Choroid plexus epithelial cell (primary cell): ENCODE data around the gene FAR2.

ENCODE experiments used
- DNase-seq: peaks from one replicate; pipeline ENCODE4 v3.0.0-alpha.2; 2010; ENCODE audit warnings: low read depth
- H3K4me3 ChIP-seq: 2 replicates; pipeline ENCODE4 v1.5.1; 2011; ENCODE audit warnings: low read depth, mild to moderate bottlenecking, control low read depth, low read length, moderate library complexity
- TF ChIP-seq, protein P1 (sequence below): conservative IDR thresholded peaks from 2 replicates; pipeline ENCODE4 v1.5.1; 2011; ENCODE audit warnings: low read depth, mild to moderate bottlenecking, control low read depth, inconsistent platforms, low read length, moderate library complexity

FAR2 gene

DNA sequence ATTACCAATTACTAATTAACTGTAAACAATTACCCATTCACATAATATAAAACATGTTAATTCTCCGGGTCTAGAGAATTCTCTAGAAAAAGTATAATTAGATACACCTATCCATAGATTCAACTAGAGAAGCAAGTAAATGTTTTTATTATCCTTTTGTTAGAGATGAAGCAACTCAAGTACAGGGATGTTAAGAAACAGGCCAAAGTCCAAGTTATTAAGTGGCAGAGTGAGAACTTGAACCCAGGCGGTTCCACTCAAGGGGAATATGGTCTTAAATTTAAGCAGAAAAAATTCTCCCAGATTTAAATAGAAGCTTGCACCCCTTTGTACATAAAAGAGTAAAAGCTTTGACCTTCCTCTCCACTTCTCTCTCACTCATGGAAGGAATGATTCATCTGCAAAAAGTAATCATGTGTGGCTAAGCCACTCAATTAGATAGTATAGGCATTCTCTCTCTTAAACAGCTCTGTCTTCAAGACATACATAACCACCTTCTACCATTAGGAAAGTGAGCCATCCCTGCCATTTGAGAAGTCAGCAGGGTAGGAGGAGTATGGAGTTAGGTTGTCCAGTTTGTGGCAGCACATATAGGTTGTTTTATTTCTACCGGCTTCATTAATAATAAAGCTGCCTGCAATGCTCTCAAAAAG lies 197.8 kb downstream of the FAR2 start:
- TF ChIP-seq, protein P1, sequence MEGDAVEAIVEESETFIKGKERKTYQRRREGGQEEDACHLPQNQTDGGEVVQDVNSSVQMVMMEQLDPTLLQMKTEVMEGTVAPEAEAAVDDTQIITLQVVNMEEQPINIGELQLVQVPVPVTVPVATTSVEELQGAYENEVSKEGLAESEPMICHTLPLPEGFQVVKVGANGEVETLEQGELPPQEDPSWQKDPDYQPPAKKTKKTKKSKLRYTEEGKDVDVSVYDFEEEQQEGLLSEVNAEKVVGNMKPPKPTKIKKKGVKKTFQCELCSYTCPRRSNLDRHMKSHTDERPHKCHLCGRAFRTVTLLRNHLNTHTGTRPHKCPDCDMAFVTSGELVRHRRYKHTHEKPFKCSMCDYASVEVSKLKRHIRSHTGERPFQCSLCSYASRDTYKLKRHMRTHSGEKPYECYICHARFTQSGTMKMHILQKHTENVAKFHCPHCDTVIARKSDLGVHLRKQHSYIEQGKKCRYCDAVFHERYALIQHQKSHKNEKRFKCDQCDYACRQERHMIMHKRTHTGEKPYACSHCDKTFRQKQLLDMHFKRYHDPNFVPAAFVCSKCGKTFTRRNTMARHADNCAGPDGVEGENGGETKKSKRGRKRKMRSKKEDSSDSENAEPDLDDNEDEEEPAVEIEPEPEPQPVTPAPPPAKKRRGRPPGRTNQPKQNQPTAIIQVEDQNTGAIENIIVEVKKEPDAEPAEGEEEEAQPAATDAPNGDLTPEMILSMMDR: no peak
- DNase-seq: peak; percentile 16
- H3K4me3 ChIP-seq: no peak overlapping the region

DNA sequence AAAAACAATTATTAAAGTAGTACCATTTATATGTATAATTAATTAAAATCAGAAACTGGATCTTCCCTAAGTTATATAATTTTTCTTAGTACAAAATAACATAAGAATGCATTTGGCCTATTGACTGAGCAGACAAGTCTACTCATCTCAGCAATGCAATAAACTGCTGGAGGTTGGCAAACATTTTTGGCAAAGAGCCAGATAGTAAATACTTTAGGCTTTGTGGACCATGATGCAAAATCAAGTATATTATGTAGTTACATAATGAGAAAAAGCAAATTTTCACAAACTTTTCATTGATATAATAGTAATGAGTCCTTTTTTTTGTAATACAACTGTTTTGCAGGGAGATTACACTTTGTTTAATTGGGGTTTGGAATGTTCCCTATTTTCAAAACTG lies 201.0 kb downstream of the FAR2 start:
- TF ChIP-seq, protein P1: no peak
- H3K4me3 ChIP-seq: no peak overlapping the region
- DNase-seq: peak; percentile 78

DNA sequence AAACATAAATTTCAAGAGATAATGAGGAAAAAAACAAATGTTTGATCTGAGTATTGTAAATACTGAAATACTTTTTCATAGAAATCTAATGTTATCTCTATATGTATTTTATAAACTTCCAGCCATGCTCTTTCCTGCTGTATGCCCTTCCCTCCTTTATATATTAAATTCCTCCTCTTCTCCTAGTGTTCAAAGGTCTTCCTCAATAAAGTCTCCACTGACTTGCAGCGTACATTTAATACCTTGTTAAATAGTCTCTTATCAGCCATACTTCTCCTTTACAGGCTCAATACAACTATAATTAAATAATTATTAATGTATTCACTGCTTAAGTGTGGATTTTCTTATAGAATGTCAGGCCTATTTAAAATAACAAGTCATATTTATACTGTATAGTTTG lies 205.9 kb downstream of the FAR2 start:
- TF ChIP-seq, protein P1: no peak
- no peak for DNase-seq
- H3K4me3 ChIP-seq: no peak overlapping the region

- TF ChIP-seq, protein P1: no peak
- DNase-seq: no peak
- no peak overlapping the region for H3K4me3 ChIP-seq
Observed at GRCh38 chr12:29365091-29365490, 216.0 kb downstream of the FAR2 start.

DNA sequence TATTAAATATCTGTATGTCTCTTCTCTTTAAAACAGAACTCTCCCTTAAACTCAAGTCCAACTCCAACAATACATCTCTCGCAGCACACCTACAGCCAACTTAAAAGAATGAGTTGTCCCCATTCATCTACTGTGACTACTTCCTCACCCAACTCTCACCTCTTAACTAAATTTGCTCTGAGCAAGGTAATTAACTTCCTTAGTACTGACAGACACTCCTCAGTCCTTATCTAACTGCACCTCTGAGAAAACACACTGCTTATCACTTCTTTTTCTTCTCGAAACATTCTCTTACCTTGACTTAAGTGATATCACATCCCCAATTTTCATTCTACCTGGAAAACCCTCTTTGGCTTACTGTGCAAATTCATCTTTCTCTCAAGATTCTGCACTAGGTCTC lies 224.9 kb downstream of the FAR2 start:
- TF ChIP-seq, protein P1: no peak
- H3K4me3 ChIP-seq: no peak overlapping the region
- DNase-seq: no peak

- no peak for DNase-seq
- TF ChIP-seq, protein P1: no peak
- H3K4me3 ChIP-seq: no peak overlapping the region
Observed at GRCh38 chr12:29374913-29375312, 225.8 kb downstream of the FAR2 start.

DNA sequence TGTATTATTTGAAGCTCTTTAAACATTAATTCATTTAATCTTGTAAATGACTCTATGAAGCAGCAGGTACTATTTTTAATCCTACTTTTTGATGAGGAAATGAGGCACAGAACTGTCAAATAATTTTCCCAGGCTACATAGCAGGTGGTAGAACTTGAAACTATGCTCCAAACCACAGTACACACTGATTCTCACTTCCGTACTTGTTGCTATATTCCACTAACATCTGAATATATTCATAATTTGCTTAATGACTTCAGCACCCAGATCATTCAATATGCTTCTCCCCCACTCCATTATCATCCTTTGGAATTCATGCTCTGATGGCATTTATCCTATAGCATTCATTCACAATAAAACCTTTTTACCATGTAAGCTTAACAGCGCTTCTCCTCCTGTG lies 227.0 kb downstream of the FAR2 start:
- TF ChIP-seq, protein P1: no peak
- no peak for DNase-seq
- no peak overlapping the region for H3K4me3 ChIP-seq
